Stimulated activated naive CD4-positive, alpha-beta T cell treated with Interleukin-2 at 50 U/mL for 16 hours (primary cell): ENCODE data around the gene BBIP1.
"Not testable (repeated sequence)": the region's sequence is repeated elsewhere in the genome, so short reads cannot be mapped to it uniquely, and the experiment has no call there.

Experiments used
- DNase-seq: peaks from one replicate; lab custom pipeline; 2025; lab: John Stamatoyannopoulos, UW

Gene BBIP1

GRCh38 chr10:110923856-110924493 lies 5.0 kb upstream of the BBIP1 start:
- no peak for DNase-seq

DNA sequence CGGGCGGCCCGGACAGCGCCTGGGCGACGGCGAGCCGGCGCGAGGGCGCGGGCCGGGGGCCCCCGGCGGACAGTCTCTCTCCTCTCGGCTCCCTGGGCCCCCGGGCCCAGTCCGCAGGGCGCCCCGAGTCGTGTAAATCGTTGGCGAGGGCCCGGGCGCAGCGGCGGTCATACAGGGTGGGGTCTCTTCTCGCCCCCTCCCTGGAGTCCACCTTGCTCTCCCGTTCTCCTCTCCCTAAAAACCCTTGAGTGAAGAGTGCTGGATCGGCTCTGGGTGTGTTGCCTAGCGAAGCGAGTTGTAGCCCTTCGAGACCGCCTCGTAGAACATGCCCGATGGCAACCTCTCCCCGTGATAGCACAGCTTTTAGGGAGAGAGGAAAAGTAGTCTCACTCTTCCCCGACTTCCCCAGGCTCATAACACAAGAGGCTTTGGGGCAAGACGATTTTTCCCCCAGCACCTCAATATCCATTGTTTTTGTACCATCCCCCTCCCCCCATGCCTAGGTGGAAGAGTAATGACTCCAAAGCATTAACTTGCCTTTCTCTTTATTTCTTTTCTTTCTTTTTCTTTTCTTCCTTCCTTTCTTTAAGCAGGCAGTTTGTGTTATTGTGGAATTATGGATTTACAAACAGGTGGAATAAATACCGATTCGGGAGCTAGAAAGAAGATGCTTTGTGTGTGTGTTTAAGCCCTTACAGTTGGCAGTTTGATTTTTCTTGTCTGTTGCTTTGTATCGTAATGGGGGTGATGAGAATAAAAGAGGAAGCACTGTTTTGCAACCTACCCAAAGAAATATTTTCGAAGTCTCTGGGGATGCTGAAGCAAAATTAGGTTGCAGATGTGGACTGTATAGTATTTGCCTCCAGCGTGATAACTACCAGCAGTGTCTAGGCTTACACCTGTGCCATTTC lies 1.2 kb upstream of the BBIP1 start:
- no peak for DNase-seq

- peak; percentile 99 for DNase-seq
Observed at GRCh38 chr10:110919349-110919931, 460 bp upstream of the BBIP1 start, which contains the start of gene SHOC2. Gene SHOC2, plus strand, starts transcription at chr10:110919604. Its CDS starts 44,755 bp downstream, at chr10:110964359.

DNA sequence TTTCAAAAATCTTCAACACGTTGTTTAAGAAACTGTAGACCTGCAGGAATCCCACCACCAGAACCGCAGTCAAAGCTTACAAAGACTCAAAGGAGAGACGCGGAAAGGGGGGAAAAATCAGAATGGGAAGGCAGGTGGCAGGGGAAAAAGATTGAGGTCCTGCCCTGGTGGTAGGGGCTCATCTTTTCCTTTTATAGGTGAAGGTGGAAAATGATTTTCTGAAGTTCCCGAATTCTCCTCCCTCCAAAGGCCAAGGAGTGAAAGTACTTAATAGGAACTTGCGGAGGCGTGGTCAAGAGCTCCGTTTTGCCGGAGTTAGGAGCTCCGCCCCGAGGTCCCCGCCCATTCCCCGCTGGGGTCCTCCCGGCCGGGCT lies 724 bp downstream of the BBIP1 start:
- peak; percentile 83 for DNase-seq

GRCh38 chr10:110916554-110917346 lies 2.2 kb downstream of the BBIP1 start:
- DNase-seq = no peak

DNA sequence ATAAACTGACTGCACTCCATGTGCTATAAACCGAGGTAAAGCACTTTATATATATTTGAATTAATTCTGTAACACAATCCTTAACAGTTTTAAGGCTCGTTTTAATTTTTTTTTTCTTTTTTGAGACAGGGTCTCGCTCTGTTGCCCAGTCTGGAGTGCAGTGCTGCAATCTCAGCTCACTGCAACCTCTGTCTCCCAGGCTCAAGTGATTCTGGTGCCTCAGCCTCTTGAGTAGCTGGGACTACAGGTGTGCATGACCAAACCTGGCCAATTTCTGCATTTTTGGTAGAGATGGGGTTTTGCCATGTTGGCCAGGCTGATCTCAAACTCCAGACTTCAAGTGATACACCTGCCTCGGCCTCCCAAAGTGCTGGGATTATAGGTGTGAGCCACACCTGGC lies 3.4 kb downstream of the BBIP1 start:
- not testable (repeated sequence) for DNase-seq

DNA sequence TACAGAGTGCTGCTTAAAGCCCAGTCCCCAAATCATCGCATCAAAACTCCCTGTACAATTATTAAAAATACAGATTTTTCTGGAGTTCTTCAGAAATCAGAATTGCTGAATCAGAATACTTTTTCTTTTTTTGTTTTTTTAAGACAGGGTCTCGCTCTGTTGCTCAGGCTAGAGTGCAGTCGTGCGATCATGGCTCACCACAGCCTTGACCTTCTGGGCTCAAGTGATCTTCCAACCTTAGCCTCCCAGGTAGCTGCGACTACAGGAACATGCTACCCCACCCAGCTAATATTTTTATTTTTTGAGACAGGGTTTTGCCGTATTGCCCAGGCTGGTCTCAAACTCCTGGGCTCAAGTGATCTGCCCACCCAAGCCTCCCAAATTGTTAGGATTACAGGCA lies 3.9 kb downstream of the BBIP1 start:
- no peak for DNase-seq

DNA sequence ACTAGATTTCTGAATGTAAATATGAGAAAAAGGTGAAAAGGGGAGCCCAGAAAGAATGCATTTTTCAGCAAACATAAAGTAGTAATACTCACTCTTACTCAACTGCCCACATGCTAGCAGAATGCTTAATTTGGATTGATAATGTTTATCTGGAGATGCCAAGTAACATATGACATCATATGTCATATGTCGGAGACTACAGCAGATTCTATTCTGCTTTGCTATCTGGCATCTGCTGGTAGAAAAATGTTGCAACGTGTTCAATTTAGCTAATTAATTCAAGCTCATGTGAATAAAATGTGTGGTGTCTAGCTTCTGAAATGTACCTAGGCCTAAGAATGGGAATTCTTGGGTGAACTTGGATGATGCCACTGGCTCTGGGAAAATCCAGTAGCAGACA lies 4.5 kb downstream of the BBIP1 start:
- no peak for DNase-seq

GRCh38 chr10:110912374-110912773 lies 6.6 kb downstream of the BBIP1 start:
- DNase-seq = no peak

- no peak for DNase-seq
Observed at GRCh38 chr10:110910138-110910537, 8.8 kb downstream of the BBIP1 start.

- peak; percentile 6 for DNase-seq
Observed at GRCh38 chr10:110903280-110904278, 15.4 kb downstream of the BBIP1 start.

GRCh38 chr10:110901954-110902819 lies 16.8 kb downstream of the BBIP1 start:
- peak; percentile 33 for DNase-seq

DNA sequence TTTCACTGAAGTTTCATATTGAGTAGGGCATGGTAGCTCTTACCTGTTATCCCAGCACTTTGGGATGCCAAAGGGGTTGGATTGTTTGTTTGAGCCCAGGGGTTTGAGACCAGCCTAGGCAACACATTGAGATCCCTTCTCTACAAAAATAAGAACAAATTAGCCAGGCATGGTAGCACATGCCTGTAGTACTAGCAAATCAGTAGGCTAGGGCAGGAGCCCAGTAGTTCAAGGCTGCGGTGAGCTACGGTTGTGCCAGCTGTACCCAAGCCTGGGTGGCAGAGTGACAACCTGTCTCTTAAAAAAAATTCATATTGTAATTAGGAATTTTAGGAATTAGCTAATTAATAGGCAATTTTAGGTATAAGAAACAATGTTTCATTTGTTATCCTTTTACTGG lies 18.0 kb downstream of the BBIP1 start:
- DNase-seq = no peak

DNA sequence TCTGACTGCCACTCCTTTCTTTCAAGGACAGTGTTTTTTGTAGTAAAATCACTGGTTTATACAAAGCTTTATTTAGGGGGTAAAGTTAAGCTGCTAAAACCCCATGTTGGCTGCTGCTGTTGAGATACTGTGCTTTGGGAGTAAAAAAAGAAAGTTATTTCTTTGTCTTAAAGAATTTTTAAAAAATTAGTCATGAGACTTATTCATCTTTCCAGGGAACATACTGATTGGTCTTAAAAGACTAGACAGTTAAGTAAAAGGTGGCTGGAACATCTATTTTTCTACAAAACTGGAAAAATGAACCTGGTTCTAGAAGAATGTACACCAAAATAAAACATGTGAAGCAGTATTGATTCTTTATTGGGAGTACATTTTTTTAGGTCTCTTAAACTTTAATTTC lies 20.6 kb downstream of the BBIP1 start:
- no peak for DNase-seq

DNA sequence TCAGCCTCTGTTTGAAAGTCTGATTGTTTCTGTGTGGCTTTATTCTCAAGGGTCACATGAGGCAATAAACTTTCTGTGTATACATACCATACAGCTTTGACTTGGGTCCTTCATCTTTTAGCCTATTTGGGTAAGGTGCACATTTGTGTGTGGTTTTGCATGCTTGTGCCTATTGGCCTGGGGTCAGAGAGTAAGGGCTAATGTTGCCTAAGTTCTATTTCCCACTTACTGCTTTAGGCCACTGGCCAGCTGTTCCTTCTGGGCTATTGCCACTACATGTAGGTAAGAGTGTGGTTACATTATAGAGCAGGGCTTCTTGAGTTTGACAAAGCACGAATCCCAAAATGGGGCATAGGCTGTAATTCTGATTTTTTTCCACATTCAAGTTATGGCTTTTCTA lies 21.8 kb downstream of the BBIP1 start:
- no peak for DNase-seq

GRCh38 chr10:110893559-110894179 lies 25.3 kb downstream of the BBIP1 start:
- no peak for DNase-seq

DNA sequence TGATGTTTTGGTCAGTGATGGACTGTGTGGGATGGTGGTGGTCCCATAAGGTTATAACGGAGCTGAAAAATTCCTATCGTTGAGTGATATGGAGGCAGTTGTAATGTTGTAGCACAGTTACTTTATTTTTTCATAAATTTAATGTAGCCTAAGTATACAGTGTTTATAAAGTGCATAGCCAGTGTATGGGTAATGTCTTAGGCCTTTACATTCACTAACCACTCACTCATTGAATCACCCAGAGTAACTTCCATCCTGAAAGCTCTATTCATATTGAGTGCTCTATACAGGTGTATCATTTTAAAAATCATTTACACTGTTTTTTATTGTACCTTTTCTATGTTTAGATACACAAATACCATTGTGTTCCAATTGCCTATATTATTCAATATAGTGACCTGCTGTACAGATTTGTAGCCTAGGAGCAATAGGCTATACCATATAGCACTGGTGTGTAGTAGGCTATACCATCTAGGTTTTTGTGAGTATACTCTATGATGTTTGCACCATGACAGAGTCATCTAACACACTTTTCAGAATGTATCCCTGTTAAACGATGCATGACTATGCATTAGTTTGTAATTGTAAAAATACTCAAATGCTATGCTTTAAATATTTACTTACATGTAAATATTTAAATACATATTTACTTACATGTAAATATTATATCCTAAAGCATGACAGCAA lies 26.2 kb downstream of the BBIP1 start:
- DNase-seq = no peak

DNA sequence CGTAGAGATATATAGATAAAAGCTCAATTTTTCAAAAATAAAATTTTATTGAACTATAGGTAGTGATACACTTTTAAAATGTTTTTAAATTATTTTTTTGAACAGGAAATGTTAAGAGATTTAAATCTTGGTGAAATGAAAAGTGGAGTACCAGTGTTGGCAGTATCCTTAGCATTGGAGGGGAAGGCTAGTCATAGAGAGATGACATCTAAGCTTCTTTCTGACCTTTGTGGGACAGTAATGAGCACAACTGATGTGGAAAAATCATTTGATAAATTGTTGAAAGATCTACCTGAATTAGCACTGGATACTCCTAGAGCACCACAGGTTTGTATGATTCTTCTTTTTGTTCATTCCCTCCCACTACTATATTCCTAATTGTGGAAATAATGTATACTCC lies 31.4 kb downstream of the BBIP1 start:
- DNase-seq = no peak
